ENCODE data around the gene HOXC4. TPM values are rescaled to one million over a fixed set of nuclear protein-coding genes. Genes with fewer than 3 reads are reported as not detected.
A peak's percentile ranks its signal among the peaks of the same experiment; 100 is the strongest.

HOXC4 gene
- total and polyA plus RNA-seq, 2 of the 4 experiments (the other 2 are of a cell fraction), result under 0.01 to 0.26 TPM

GRCh38 chr12:54026640-54027441 is 26.8 kb upstream of the HOXC4 start:
- no peak overlapping the region for H3K4me2 ChIP-seq (ENCODE audit: low read depth, low read length)
- no peaks in the 10 kb centered on the region for H3K9me1 ChIP-seq (ENCODE audit: insufficient read depth, low read length)
- H2BK20ac ChIP-seq (ENCODE audit: low read depth, low read length), result no peak overlapping the region
- in situ Hi-C loops (cut with MboI; ENCODE audit: low sequenced_read_pairs) (no loop called here), intact Hi-C loops (cut with micrococcal nuclease) (no loop called here), dilution Hi-C loops (cut with HindIII; ENCODE audit: low sequenced_read_pairs, unreplicated experiment) (no loop called here)
- H2AFZ ChIP-seq (replicated peaks; ENCODE audit: low read length, poor library complexity), result peak overlapping the region; percentile 38
- no peak overlapping the region for H3K56ac ChIP-seq (ENCODE audit: extremely low read depth, insufficient read depth, low read length)
- H2BK15ac ChIP-seq (ENCODE audit: low read depth, low read length), result no peak overlapping the region
- H3K4me3 ChIP-seq (ENCODE audit: insufficient read depth, low read depth, low read length), result no peak overlapping the region
- H4K20me1 ChIP-seq (ENCODE audit: insufficient read depth, low read length), result no peaks in the 10 kb centered on the region
- H2AK9ac ChIP-seq (replicated peaks; ENCODE audit: low read depth, low read length, poor library complexity), result no peak overlapping the region
- H3K79me1 ChIP-seq (ENCODE audit: low read depth in 1 of 2, low read length in 2 of 2), result no peaks in the 10 kb centered on the region
- H3K4me1 ChIP-seq (ENCODE audit: control insufficient read depth, insufficient read depth, low read length), result no peaks in the 10 kb centered on the region
- ATAC-seq (ENCODE audit: low read depth) (no peak), DNase-seq (no peak)
- no TSS peak for BruUV-seq (replicated peaks)
- H3K14ac ChIP-seq (replicated peaks; ENCODE audit: low read depth, low read length), result no peak overlapping the region
- no peak overlapping the region for H3K27ac ChIP-seq (ENCODE audit: insufficient read depth, low read length)
- H3K9me3 ChIP-seq (ENCODE audit: control insufficient read depth, insufficient read depth, low read length), result no peaks in the 10 kb centered on the region
- TF ChIP-seq CTCF (conservative IDR thresholded peaks at IDR 0.05; ENCODE audit: low read depth, low read length), result no peak
- no peak for TF ChIP-seq FOS (IDR thresholded peaks at IDR 0.05; ENCODE audit: low read depth, low read length)
- no peak for TF ChIP-seq RAD21 (IDR thresholded peaks at IDR 0.05; ENCODE audit: low read length)
- no peak for TF ChIP-seq MXI1 (IDR thresholded peaks at IDR 0.05; ENCODE audit: borderline replicate concordance, low read depth, low read length)
- no peak for TF ChIP-seq POLR2A (IDR thresholded peaks at IDR 0.05; ENCODE audit: low read depth, low read length)
- TF ChIP-seq BHLHE40 (IDR thresholded peaks at IDR 0.05; ENCODE audit: low read depth, low read length), result no peak
- WGBS, 2 experiments (ENCODE audit: extremely low coverage in 2 of 2, insufficient read length in 1 of 2), result no CpG with 5 or more reads among the region's 22 CpGs
- no peak overlapping the region for H2BK5ac ChIP-seq (ENCODE audit: low read depth, low read length, poor library complexity, severe bottlenecking)
- no peak overlapping the region for H4K5ac ChIP-seq (ENCODE audit: low read depth, low read length)
- H3K18ac ChIP-seq (ENCODE audit: low read depth, low read length), result no peak overlapping the region
- no peak overlapping the region for H3K4ac ChIP-seq (ENCODE audit: low read depth, low read length)
- H3K27me3 ChIP-seq (ENCODE audit: control insufficient read depth, insufficient read depth, low read length), result peaks cover 82% of the 10 kb centered on the region
- H2BK120ac ChIP-seq (ENCODE audit: low read depth, low read length), result no peak overlapping the region
- H2AK5ac ChIP-seq (ENCODE audit: low read depth, low read length), result no peak overlapping the region
- POLR2A ChIA-PET (ENCODE audit: unreplicated experiment), result no interaction called here
- H3K36me3 ChIP-seq (ENCODE audit: control insufficient read depth, insufficient read depth, low read length), result no peaks in the 10 kb centered on the region
- H4K91ac ChIP-seq (ENCODE audit: insufficient read depth, low read depth, low read length), result no peak overlapping the region
- H3K23ac ChIP-seq (ENCODE audit: low read depth, low read length), result no peak overlapping the region
- H3K9ac ChIP-seq (ENCODE audit: low read depth, low read length), result no peak overlapping the region
- CTCF ChIA-PET, result interaction anchor here (2.4 kb wide), 1 partner anchor 180 kb away, joined by 7 read pairs; no protein-coding TSS in a partner anchor
- no peak overlapping the region for H4K8ac ChIP-seq (ENCODE audit: low read depth in 2 of 2, low read length in 2 of 2)
